Measurements from ENCODE around the gene RASSF8.

The RASSF8 gene

DNA sequence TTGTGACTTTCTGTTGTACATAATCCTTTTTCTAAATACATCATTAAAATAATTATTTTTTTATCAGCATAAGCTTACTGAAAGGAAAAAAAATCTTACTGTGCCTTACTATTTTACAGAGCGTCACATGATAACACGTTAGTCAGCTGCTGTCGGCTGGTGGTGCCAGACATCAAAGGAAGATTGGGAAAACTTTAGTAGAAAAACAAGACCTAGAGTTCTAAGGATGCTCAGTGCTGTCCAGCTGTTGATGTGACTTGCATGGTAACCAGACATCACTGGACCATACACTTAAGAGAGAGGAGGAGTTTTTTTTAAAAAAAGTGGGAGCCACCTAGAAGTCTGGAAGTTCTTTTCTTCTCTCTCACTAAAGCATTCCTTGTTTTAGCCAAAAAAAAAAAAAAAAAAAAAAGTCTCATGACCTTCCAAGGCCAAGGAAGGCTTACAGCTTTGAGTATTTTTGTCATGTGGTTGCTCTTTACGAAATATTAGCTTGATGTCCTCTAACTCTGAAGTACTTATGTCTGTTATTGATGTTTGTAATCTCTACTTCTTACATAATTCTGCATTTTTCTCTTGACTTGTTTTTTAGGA is 4.5 kb downstream of the RASSF8 start:
- DNase-seq: no peak

DNA sequence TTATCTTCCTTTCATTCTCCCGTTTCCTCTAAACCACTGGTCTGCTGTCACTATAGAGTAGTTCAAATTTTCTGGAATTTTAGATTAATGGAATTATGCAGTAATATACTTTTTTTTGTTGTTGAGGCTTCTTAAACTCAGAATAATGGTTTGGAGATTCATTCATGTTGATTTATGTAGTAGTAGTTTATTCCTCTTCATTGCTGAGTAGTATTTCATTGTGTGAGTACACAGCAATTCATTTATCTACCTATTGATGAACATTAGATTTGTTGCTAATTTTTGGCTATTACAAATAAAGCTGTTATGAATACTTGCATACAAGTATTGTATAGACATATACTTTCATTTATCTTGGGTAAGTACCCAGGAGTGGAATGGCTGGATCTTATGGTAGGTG is 7.2 kb downstream of the RASSF8 start:
- DNase-seq: no peak

DNA sequence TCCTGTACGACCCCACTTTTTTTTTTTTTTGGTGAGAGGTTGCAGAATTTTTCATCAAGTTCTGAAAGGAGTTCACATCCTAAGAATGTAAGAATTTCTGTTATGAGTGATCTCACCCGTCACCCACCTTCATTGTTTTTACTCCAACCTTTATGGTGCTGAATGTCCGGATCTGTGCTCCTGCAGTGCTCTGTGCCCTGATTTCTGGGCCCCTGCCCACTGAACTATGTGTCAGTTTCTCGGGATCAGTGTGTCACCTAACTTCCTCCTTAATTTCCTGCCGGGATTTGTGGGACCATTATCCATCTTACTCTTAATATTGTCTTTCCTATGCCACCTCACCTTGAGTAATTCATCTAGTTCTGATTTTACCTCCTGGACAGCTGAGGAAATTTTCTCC is 11.6 kb downstream of the RASSF8 start:
- peak; percentile 47 for DNase-seq

DNA sequence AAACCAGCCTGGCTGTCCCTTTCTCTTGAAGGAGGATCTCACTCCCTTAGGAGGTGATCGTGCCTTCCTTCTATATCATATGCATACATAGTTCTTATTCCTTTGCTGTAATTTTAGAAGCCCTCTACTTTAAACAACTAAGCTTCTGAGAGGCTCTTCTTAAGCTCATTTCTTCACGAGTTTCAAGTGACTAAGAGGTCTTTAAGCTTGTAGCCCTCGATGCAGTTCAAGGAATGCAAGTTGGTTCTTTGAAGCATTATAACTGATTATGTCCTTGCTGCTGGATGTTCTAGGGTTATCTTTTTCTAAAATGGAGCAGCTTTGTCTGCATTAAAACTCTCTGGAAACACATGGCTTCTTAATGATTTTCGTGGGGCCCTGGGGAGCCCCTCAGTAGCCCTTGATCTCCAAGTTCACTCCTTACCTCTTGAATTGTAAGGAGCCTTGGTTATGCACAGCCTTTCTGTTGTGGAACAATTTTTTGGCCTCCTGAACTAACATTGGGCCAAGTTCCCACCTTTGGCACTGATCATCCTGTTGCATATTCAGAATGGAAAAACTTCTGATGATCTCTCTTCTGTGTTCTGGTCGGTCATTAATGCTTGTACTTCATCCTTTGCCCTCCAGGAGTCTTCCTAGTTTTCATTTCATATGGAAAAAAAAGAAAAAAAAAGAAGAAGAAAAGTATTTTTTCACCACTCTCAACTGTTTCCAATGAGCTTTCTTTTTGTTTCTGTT is 12.6 kb downstream of the RASSF8 start:
- DNase-seq: no peak

DNA sequence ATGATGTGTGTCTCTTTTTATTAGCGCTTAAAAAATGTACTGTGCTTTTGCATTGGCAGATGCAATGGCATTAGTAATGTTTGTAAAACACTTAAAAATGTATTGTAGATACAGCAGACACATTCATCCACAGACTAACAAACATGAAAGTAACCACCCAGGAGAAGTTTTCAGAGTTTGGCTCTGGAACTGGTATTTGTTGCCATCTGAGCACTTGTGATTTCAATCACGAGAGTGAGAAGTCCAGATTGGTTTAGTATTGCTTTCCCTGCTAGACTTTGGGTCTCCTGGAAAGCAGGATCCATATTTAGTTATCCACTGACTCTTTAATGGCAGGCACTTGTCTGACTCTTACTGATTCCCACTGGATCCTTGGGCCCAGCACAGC is 13.2 kb downstream of the RASSF8 start:
- DNase-seq: no peak

DNA sequence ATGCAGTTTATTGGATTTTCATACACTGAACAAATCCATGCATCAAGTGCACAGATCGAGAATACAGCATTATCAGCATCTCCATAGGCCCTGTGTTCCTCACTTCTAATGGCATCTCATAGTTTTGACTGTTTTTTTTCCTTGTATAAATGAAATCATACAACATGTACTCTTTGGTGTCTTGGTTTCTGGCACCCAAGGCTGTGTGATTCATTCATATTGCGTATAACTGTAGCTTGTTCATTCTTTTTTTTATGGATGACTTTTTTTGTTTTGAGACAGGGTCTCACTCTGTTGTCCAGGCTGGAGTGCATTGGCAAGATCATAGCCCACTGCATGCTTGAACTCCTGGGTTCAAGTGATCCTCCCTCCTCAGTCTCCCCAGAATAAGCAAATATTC is 14.3 kb downstream of the RASSF8 start:
- no peak for DNase-seq

DNA sequence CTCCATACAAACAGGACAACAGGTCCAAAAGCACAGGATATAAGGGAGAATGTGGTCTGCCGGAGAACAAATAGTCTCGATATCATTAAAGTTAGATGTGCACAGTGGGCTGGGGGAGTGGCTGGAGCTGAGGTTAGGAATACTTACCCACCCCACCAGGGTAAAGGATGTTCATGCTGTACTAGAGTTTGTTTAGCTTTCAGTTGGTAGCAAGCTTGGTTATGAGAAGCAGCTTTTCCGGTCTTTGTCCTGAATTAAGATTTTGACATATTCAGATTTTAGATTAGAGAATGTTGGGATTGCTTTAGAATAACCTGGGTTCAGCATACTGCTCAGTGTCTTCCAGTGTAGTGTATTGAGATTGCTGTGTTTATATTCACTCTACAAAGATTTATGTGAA is 16.7 kb downstream of the RASSF8 start:
- DNase-seq: no peak

DNA sequence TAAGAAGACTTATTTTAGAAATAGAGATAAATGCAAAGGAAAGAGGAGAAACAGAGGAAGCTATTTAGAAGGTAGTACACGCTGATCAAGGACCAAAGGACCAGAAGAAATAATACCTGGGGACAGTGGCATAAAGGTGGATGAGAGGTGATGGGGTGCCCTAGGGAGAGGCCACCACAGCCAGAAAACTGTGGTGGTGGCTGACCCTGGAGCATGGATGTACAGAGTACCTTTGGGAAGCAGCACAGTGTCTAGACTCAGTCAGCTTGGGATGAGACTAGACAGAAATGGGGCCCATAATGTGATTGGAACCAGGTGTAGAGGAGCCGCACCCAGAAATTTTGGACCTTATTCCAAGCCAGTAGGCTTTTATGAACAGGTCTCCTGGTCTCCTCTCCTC is 17.2 kb downstream of the RASSF8 start:
- DNase-seq: no peak

DNA sequence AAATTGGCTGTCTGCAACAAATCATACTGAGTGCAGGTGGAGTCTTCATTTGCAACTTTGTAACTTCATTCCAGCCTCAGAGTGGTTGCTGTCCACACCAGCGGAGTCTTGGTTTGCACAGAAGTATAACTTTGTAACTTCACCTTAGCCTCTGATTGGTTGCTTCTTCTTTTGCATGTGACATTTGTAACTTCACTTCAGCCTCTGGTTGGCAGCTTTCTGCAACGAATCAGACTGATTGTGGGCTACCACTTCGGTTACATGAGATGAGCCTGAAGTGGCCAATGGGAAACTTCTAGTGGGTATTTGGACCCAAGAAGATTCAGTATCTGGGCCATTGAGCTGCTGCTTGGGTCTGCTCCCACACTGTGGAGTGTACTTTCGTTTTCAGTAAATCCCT is 17.8 kb downstream of the RASSF8 start:
- DNase-seq: no peak

DNA sequence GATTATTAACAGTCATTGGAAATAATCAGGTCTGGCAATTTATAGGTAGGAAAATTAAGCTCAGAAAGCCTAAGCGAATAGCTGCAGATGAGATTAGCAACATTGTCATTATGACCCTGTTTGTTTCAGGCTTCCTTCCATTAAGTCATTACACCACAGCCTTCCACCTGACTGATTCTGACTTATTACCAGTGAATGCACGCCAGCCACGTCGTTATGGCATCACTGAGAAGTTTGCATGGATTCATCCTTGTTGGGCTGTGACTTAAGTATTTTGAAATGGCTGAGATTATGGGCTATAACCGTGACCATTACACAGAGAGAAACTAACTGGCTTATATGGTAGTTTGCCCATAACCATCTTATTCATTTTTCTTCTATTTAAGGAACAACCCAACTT is 18.6 kb downstream of the RASSF8 start:
- peak; percentile 81 for DNase-seq

DNA sequence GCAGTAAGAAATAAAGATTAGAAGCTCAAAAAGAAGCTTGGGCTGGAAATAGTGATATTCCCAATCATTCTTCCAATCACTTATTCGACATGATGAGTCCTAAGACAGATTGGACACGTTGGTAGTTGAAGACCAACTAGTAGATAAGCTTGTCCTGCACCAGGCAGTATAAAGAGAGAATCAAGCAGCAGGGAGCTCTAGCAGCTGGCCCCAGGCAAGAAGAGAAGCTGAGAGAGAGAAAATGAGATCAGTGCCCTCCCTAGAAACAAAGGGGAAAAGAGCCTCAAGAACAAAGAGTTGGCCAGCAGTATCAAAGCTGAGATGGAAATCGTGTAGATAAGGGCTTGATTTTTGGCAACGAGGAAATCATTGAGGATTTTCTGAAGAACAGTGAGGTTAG is 20.6 kb downstream of the RASSF8 start:
- no peak for DNase-seq

DNA sequence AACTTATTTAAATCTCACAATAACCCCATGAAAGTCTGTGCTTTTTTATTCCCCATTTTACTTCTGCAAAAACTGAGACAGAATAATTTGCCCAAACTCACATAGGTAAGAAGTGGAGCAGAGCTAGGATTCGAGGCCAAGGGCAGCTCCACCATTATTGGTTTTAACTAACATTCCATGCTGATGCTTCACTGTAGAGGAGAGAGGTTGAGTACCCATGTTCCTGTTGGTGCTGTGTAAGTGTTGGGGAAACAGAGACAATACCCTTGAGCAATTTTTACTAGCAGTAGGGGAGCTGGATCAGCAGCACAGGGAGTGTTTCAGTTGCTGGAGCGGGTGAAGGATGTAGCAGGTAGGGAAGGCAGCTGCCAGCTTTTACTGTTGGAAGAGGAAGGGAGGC is 21.1 kb downstream of the RASSF8 start:
- DNase-seq: no peak

DNA sequence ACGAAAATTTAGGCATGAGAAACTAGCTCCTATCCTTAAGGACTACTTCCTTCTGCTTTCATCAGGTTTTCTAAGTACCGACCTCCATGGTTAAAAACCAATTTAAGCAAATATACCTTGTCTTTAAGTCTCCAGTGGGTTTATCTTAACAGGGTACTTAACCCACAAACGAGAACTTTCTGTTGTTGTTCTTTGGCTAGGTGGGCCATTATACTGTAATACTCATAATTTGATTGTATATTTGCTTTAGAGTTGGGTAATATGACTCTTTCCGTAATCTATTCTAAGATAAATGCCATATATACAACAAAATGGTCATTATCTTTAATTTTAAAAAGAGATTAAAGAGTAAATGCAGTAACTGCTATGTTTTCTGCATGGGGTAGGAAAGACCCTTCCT is 21.6 kb downstream of the RASSF8 start:
- no peak for DNase-seq

DNA sequence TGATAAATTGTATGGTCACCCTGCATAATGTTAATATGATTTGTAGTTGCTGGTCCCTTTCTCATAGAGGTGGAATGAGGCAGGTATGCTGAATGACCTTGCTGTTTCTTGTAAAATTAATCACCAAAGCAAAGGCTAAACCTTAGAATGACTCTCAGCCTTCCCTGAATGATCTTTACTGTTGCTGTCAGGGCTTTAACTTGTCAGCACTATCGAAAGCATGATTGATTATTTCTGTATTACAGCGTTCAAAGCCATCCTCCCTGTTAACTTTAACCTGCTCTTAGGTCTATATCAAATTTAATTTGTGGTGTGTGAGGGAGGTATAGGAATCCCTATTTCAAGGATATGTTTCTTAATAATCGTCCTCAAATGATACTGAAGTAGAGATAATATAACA is 23.1 kb downstream of the RASSF8 start:
- DNase-seq: no peak

DNA sequence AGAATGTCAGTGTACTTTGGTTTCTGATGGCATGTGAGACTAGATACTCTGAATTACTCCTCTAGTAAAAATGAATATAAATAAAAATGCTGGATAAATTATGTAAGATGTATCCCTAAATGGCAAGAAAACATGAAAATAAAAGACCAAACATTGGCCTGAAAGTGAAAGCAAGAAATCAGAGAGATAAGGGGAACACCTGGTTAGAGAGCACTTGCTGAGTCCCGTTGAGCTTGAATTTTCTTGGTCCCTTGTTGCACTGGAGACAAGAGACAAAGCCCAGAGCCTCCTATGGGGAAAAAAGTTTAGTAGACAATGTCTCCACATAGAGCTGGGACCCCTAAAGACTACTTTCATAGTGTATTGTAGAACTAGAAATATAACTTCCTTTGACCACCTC is 23.9 kb downstream of the RASSF8 start:
- no peak for DNase-seq

DNA sequence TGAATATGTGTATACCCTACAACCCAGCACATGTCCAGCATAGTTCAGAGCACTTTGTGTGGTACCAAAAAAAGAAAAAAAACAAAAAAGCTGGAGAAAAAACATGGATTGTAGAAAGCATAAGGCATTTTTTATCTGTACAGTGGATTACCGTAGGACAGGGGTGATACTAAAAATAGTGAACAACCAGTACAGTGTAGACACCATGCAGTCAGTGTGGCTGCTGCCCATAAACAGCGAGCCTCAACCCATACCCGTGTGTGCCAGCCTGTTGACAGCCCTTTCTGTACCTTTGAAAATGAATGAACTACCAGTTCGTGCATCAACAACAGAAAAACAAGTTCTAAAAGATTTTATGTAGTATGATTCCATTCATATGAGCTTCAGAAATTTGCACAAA is 25.1 kb downstream of the RASSF8 start:
- no peak for DNase-seq

DNA sequence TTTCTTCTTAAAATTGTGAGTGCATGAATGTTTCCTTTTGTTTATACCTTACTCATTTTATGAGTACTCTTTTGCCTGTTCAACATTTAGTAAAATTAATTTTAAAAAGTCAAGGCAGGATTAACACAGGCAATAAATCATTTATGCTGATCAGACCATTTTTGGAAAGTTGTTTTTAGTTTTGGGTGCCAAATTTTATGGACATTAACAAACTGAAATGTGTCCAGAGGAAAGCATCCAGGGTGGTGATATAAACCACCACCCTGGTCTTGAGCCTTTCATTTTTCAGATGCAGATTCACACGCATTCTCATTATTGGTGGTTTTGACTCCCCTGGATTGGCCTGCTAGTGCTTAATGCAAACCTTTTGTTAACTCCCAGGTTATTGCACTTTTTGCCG is 26.3 kb downstream of the RASSF8 start:
- DNase-seq: no peak

DNA sequence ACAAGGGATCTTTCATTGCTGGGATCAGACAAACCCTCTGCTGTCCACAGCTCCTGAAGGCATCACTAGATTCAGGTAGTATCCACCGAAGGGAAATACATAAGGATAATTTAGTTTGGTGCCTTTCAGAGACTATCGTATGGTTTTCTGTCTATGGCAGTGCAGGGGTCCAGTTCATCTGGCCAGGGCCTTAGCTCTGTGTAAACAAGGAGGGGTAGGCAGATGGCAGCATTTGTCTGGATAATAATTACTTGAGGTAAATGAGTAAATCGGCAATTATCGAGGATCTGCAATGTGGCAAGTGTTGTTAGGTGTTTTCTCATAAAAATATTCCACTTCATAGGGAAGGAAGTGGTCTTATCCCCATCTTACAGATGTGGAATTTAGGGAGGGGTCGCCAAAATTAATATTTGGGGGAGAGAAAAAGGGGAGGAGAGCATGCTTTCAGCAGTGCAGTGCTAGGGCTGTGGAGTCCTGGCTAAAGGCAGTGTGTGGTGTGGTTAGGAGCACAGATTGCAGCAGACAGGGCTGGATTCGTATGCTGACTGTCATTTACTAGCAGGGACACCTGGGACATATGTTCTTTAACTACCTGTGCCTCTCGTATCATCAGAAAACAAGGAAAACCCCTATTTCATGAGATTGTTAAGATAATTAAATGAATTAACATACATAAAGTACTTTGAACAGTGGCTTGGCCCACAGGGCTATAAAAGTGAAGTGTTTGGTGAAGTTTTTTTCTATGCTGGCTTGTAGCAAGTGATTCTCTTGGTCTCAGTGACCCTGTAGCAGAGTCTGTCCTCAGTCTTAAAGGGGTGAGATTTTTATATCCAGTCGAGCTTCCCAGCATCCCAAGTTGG is 27.1 kb downstream of the RASSF8 start:
- DNase-seq: peak; percentile 20

DNA sequence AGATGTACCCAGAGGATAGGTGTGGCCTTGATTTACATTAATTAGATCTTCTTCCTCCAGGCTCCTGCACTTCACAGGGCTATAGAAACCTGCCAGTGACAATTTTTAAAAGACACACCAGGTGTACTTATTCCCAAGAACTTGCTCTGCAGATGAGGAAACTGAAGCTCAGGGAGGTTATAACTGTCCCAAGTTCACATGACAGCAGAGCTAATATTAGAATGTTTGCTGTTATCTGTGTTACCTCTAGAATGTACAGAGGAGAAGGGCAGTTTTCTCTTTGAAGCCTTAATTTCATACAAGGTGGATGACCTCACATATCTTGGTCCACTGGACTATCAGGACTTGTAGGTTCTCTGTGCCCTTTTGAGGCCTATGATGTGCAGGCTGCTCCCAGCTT is 27.7 kb downstream of the RASSF8 start:
- no peak for DNase-seq

DNA sequence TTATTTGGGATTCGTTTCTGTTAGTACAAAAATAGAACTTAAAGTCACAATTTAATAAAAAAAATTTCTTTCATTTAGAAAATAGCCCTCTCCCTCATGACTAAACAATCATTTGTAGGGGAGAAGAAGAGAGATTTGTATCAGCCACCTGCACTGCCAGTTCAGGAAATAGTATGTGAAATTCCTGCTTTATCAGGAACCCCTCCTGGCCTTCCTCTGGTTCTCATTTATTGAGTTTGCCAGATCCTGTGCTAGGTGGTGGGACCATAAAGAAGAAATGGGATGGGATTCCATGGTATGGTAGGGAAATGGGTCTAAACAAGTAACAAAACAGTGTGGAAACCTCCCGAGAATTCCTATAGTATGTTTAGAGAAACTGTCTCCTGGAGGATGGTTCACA is 30.0 kb downstream of the RASSF8 start:
- no peak for DNase-seq

DNA sequence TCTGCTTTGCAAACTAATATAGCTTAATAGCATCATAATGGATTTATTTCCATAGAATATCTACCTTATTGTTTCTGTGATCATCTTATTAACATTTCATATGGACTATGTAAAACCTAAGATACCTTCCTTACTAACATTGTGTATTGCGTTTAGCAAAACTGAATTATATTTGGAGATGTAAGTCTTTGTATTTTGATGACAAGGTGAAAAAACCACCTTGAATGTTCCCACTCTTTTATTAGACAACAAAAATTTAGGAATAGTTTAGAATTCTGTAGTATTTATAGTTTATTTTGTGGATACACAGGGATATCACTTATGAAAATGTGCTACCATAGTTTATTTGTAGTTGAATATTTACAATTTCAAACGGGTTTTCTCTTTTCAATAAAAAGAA is 32.0 kb downstream of the RASSF8 start:
- no peak for DNase-seq

DNA sequence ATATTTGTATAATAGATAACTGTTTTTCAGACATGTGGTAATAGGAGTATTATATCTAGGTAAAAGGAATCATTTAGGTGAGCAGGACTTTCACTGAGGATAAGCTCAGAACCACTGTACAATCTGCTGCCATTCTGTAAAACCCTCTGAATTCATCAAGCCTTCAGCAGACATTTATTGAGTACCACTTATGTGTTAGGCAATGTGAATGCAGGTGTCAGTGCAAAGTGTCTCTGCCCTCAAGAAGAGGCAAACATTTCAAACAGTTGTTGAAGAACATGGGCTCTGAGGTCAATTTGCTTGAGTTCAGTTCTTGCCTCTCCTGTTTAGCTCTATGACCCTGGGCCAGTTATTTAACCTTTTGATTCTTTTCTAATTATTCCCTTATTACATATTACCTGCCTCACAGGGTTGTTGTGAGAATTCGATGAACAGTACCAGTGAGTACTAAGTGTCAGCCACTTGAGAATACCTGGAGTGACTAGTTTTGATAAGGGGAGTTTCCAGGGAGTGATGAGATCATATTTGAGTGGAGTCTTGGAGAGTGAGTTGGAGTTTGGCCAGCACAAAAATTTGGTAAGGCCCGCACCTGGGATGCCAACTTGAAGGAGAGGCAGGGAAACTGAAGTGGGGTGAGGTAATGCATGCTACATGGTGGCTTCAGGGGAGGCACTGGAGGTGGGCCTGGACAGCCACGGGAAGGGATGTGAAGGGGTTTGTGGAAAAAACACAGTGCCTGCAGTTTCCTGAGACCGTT is 33.7 kb downstream of the RASSF8 start:
- DNase-seq: peak; percentile 39

DNA sequence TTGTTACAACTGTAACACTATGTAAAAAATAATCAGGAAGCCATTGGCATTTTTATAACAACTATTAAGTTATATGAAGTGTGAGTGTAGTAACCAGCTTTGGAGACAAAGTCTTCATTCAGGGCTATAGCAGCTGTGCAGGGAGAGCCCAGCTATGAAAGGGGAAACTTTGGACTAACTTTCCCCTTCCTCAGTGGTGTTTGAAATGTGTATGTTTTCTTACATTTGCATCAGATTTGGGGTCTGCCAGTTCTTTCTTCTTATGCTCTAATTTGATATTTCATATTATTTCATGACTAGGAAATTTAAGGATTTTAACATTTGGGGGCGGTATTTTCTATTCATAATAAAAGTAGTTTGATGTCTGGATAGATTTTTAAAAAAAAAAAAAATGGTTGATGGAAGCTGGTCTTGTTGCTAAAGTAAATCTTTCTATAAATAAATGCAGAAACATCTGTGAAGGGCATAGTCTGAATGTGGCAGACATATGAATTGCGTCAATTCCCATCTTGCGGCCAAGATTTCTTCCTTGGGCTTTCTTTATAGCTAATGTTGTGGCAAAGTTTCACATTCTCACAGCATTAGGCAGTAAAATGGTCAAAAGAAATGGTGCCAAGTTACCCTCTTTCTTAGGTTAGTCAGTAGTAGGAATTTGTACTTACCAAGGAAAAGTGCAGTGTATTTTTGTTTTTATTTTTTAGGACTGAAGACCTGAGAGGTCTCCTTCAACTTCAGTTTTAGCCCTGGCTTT is 35.6 kb downstream of the RASSF8 start:
- no peak for DNase-seq

Measured in kidney glomerular epithelial cell (primary cell).